ENCODE measurements around the gene C12orf57.

C12orf57 gene

GRCh38 chr12:6947615-6948014 is 3.8 kb downstream of the C12orf57 start:
- TF ChIP-seq CTCF (IDR thresholded peaks at IDR 0.05; ENCODE audit: extremely low read depth, missing control alignments) = no peak
- DNase-seq (ENCODE audit: low spot score) = no peak

GRCh38 chr12:6948873-6949594 is 5.2 kb downstream of the C12orf57 start:
- no peak for TF ChIP-seq CTCF (IDR thresholded peaks at IDR 0.05; ENCODE audit: extremely low read depth, missing control alignments)
- no peak for DNase-seq (ENCODE audit: low spot score)

- peak; percentile 36 for TF ChIP-seq CTCF (IDR thresholded peaks at IDR 0.05; ENCODE audit: extremely low read depth, missing control alignments)
- DNase-seq (ENCODE audit: low spot score) = no peak
Measured at GRCh38 chr12:6950401-6950801, 6.6 kb downstream of the C12orf57 start.

- peak; percentile 54 for DNase-seq (ENCODE audit: low spot score)
- no peak for TF ChIP-seq CTCF (IDR thresholded peaks at IDR 0.05; ENCODE audit: extremely low read depth, missing control alignments)
Measured at GRCh38 chr12:6950811-6951540, 7.2 kb downstream of the C12orf57 start, which contains the start of gene PTPN6. PTPN6 (plus strand) TSS chr12:6951356; CDS start chr12:6951513, 157 bp downstream.

GRCh38 chr12:6951551-6952120 is 7.8 kb downstream of the C12orf57 start:
- no peak for TF ChIP-seq CTCF (IDR thresholded peaks at IDR 0.05; ENCODE audit: extremely low read depth, missing control alignments)
- DNase-seq (ENCODE audit: low spot score) = no peak

- DNase-seq (ENCODE audit: low spot score) = no peak
- TF ChIP-seq CTCF (IDR thresholded peaks at IDR 0.05; ENCODE audit: extremely low read depth, missing control alignments) = no peak
Measured at GRCh38 chr12:6952121-6952862, 8.5 kb downstream of the C12orf57 start.

All from GM20000 (cell line).